Smooth muscle cell (in vitro differentiated cells): ENCODE data around the gene ADAMTS17. TPM values are rescaled to one million over a fixed set of nuclear protein-coding genes. Genes with fewer than 3 reads are reported as not detected.

ENCODE experiments used
- DNase-seq: peaks from one replicate; lab custom pipeline; 2025; ENCODE audit not compliant: unreplicated experiment; lab: John Stamatoyannopoulos, UW
- H2AFZ ChIP-seq: fragments of 200-600 bp; sonication (generic); 2 replicates; pipeline ENCODE4 v1.6.0; 2016; ENCODE audit warnings: antibody characterized with exemption, low read depth, mild to moderate bottlenecking
- H3F3A ChIP-seq: fragments of 200-600 bp; sonication (generic); 2 replicates; pipeline ENCODE4 v1.6.0; 2017; ENCODE audit warnings: antibody characterized with exemption, low read depth
- H3K27ac ChIP-seq: fragments of 200-600 bp; sonication (generic); 2 replicates; pipeline ENCODE4 v1.5.1; 2016; ENCODE audit warnings: low read depth, mild to moderate bottlenecking
- H3K27me3 ChIP-seq: fragments of 200-600 bp; sonication (generic); 2 replicates; pipeline ENCODE4 v1.6.1; 2016; ENCODE audit warnings: low read depth, mild to moderate bottlenecking
- H3K36me3 ChIP-seq: fragments of 200-600 bp; sonication (generic); 2 replicates; pipeline ENCODE4 v1.5.1; 2016; ENCODE audit warnings: low read depth
- H3K4me1 ChIP-seq: fragments of 200-600 bp; sonication (generic); 2 replicates; pipeline ENCODE4 v1.5.1; 2016; ENCODE audit warnings: low read depth
- H3K4me2 ChIP-seq: fragments of 200-600 bp; sonication (generic); 2 replicates; pipeline ENCODE4 v1.6.0; 2016; ENCODE audit warnings: mild to moderate bottlenecking
- H3K4me3 ChIP-seq: fragments of 200-600 bp; sonication (generic); 2 replicates; pipeline ENCODE4 v1.5.1; 2016; ENCODE audit warnings: mild to moderate bottlenecking
- H3K79me2 ChIP-seq: fragments of 200-600 bp; sonication (generic); 2 replicates; pipeline ENCODE4 v1.6.0; 2016; ENCODE audit warnings: low read depth, mild to moderate bottlenecking
- H3K9ac ChIP-seq: fragments of 200-600 bp; sonication (generic); 2 replicates; pipeline ENCODE4 v1.6.0; 2016; ENCODE audit warnings: low read depth
- H3K9me3 ChIP-seq: fragments of 200-600 bp; sonication (generic); replicated peaks from 2 replicates; pipeline ENCODE4 v1.5.1; 2016; ENCODE audit warnings: low read depth
- H4K20me1 ChIP-seq: fragments of 200-600 bp; sonication (generic); 2 replicates; pipeline ENCODE4 v1.6.0; 2016; ENCODE audit warnings: low read depth
- CTCF ChIP-seq: fragments of 200-600 bp; sonication (generic); IDR thresholded peaks from 2 replicates; pipeline ENCODE4 v1.5.1; 2017; ENCODE audit warnings: borderline replicate concordance, mild to moderate bottlenecking, antibody characterized with exemption; ENCODE audit not compliant: insufficient read depth, poor library complexity, severe bottlenecking
- WGBS: methylation state at CpG from one replicate; pipeline ENCODE4 v1.1.7; 2016; ENCODE audit warnings: low lambda C conversion rate; 5-methylcytosine and 5-hydroxymethylcytosine counted together
- polyA plus RNA-seq: library from polyadenylated mRNA; unstranded; fragments of >200 nt; fragmentation: Nextera tagmentation; extraction: Ambion mirVana; gene quantifications from 2 replicates; pipeline ENCODE4 v1.2.1, GENCODE V29; 2016
- total RNA-seq: library from RNA; depleted of rRNA; stranded (reverse); fragments of >200 nt; gene quantifications from 2 replicates; pipeline ENCODE4 v1.2.3, GENCODE V29; 2014

Gene ADAMTS17
- total and polyA plus RNA-seq, 2 experiments from 2014 or later, result 0.63 to 3.1 TPM

- H3K27me3 ChIP-seq, result no peaks in the 10 kb centered on the region
- H3K36me3 ChIP-seq, result no peaks in the 10 kb centered on the region
- H3F3A ChIP-seq, result no peaks in the 10 kb centered on the region
- peaks cover 9% of the 10 kb centered on the region for H3K4me1 ChIP-seq
- DNase-seq, result no peak
- H4K20me1 ChIP-seq, result no peaks in the 10 kb centered on the region
- H3K9ac ChIP-seq, result no peak overlapping the region
- TF ChIP-seq CTCF, result no peak
- no peak overlapping the region for H3K4me2 ChIP-seq
- H3K27ac ChIP-seq, result no peak overlapping the region
- no peaks in the 10 kb centered on the region for H3K9me3 ChIP-seq
- H3K4me3 ChIP-seq, result no peak overlapping the region
- H3K79me2 ChIP-seq, result no peaks in the 10 kb centered on the region
- 86% methylated on average over 8 of the region's 8 CpGs for WGBS
- no peak overlapping the region for H2AFZ ChIP-seq
These were observed 31.8 kb downstream of the ADAMTS17 start for GRCh38 chr15:100310041-100310405.

GRCh38 chr15:100309109-100310040 lies 32.4 kb downstream of the ADAMTS17 start:
- Histone ChIP-seq H2AFZ (no peak overlapping the region), H3K27ac (no peak overlapping the region), H4K20me1 (no peaks in the 10 kb centered on the region), H3K4me2 (no peak overlapping the region), H3K9me3 (no peaks in the 10 kb centered on the region), H3K36me3 (no peaks in the 10 kb centered on the region), H3K79me2 (no peaks in the 10 kb centered on the region), H3K4me1 (peaks cover 9% of the 10 kb centered on the region), H3K9ac (no peak overlapping the region), H3F3A (no peaks in the 10 kb centered on the region), H3K27me3 (no peaks in the 10 kb centered on the region), H3K4me3 (no peak overlapping the region)
- TF ChIP-seq CTCF, result no peak
- no peak for DNase-seq
- 87% methylated on average over 25 of the region's 25 CpGs for WGBS

- H2AFZ ChIP-seq, result peak overlapping the region; percentile 60
- H3K27ac ChIP-seq, result no peak overlapping the region
- peak overlapping the region; percentile 62 for H3K4me2 ChIP-seq
- TF ChIP-seq CTCF, result no peak
- H3K27me3 ChIP-seq, result no peaks in the 10 kb centered on the region
- H3K79me2 ChIP-seq, result no peaks in the 10 kb centered on the region
- H4K20me1 ChIP-seq, result no peaks in the 10 kb centered on the region
- H3K9me3 ChIP-seq, result no peaks in the 10 kb centered on the region
- H3K4me3 ChIP-seq, result no peak overlapping the region
- peaks cover 9% of the 10 kb centered on the region for H3K4me1 ChIP-seq
- H3F3A ChIP-seq, result no peaks in the 10 kb centered on the region
- H3K9ac ChIP-seq, result no peak overlapping the region
- no peak for DNase-seq
- H3K36me3 ChIP-seq, result no peaks in the 10 kb centered on the region
- WGBS, result 49% methylated on average over 4 of the region's 4 CpGs
These were observed 33.2 kb downstream of the ADAMTS17 start for GRCh38 chr15:100308608-100309007.
